HG03108 (cell line): ENCODE results near the gene ALDH6A1.

Source experiments
- ATAC-seq: cut with Tn5 transposase; IDR thresholded peaks from one replicate; pipeline ENCODE4 v1.9.1; 2021; ENCODE audit warnings: moderate library complexity; ENCODE audit not compliant: unreplicated experiment

ALDH6A1 gene

DNA sequence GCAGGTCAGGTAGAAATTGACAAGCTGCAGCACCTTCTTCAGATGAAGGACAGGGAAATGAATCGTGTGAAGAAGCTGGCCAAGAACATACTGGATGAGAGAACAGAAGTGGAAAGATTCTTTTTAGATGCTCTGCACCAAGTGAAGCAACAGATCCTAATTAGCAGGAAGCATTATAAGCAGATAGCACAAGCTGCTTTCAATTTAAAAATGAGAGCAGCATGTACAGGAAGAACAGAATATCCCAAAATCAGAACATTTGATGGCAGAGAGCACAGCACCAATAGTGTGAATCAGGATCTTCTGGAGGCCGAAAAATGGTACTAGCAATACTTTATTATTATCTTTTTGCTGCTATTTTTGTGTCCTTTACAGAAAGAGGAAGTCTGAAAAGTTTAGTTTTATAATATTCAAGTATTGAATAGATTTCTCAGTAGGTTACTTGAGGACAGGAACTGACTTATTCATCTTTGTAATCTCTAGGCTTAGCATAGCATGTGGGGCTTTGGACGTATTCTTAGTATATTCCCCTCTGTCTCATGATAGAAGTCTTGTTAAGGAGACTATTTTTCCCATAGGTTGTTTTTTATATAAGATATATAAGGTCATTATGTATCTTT lies 34.3 kb downstream of the ALDH6A1 start:
- ATAC-seq, result no peak

- ATAC-seq, result no peak
Measured at GRCh38 chr14:74048281-74048680, 36.0 kb downstream of the ALDH6A1 start.

GRCh38 chr14:74045522-74045921 lies 38.7 kb downstream of the ALDH6A1 start:
- no peak for ATAC-seq

DNA sequence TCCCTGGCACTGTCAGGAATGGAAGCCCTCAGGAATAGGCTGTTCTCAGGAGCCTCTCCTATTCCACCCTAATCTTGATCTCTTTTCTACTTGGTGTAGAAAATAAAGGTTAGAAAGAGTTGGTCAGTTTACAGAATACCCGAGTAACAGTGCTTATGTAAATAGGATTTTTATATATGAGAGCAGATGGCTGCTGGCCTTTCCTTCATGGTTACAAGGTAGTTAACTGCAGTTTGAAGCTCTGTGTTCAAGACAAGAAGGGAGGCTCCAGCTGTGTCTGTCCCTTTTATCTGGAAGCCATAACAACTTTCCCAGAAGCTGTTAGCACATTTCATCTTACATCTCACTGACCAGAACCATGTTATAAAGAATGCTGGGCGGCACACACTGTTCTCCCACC lies 42.0 kb downstream of the ALDH6A1 start:
- no peak for ATAC-seq

DNA sequence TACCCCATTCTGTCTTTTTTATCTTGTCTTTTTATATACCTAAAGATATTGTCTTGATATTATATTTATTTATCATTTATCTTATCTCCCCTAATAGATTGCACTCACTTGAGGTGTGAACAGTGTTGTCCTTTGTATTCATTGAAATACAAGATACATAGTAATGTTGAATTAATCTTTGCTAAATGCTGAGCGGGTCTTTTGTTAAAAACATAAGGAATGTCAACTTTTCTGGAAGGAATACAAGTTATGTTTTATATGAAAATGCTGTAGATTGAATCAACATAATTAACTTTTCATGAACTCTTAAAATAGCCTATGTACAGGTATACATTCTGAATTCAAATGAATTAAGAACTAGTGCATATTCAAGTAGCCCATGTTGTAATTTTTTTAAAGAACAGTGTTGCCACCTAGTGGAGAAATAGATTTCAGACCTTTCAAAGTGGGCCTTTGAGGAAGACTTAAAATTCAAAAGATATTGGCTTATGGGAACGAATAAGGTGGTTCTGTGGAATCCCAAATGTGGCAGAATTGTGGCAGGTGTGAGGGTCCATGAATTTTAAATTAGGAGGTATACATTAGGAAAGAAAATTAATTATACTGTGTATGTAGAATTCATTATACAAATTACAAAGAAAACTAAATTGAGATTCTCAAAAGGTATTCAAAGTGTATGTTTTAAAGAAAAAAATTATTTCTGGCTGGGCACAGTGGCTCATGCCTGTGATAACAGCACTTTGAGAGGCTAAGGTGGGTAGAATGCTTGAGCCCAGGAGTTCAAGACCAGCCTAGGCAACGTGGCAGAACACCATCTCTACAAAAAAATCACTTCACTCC lies 46.0 kb downstream of the ALDH6A1 start:
- no peak for ATAC-seq

DNA sequence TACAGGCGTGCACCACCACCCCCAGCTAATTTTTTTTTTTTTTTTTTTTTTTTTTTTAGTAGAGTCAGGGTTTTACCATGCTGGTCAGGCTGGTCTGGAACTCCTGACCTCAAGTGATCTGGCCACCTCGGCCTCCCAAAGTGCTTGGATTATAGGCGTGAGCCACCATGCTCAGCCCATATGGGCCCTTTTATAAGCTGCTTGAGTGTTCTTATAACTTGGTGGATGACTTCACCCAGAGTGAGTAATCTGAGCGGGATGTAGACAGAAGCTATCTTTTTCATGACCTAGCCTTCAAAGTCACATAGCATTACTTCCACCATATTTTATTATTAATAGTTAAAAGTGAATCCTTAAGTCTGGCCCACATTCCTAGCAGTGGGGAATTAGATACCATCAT lies 48.7 kb downstream of the ALDH6A1 start:
- ATAC-seq, result no peak

DNA sequence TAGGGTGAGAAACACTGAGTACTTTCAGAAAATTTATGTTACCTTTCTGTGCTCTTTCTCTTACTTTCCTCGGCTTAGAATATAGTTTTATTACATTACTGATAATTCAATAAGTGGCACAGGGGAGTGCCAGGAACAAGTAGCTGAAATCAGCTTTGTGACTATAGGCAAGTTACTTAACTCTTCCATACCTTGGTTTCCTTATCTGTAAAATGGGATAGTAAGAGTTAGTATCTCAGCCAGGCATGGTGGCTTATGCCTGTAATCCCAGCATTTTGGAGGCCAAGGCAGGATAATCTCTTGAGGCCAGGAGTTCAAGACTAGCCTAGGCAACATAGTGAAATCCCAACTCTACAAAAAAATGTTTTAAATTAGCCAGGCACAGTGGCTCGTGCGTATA lies 49.7 kb downstream of the ALDH6A1 start:
- no peak for ATAC-seq

GRCh38 chr14:74029136-74029535 lies 55.1 kb downstream of the ALDH6A1 start:
- no peak for ATAC-seq

- no peak for ATAC-seq
Measured at GRCh38 chr14:74022346-74022745, 61.9 kb downstream of the ALDH6A1 start.

GRCh38 chr14:74019408-74020137 lies 64.7 kb downstream of the ALDH6A1 start:
- no peak for ATAC-seq

DNA sequence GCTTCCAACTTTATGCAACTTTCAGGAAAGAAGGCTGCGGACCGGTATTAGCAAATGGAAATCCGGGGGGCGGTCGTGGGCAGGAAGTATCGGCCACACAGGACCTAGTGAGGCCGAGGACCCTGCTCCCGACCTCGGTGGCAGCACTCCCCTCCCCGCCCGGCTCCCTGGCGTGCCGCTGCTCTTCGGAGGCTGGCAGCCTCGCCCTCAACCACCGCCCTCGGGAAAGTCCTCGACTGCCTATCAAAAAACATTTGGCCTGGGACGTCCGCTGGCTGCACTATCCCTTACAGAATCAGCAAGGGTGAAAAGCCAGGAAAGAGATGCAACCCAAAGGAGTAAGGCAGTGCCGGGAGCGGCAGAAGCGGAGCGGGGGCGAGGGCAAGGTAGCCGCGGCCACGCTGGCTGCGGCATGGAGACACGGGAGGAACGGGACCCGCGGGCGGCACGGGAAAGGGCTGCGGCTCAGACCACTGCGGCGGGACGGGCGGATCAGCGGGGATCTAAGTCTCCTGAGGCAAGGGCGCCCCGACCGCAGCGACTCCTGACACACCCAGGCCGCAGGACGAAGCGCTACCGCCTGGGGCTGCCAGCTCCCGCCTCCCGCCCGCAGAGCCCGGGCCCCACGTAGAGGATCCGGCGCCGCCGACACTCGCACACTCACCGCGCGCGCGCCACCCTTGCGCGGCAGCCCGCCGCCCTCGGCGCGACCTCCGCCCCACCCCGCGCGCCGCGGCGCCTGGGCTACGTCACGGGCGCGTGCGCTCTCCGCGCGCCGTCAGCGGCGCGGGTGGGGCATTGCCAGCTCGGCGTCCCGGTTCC lies 65.5 kb downstream of the ALDH6A1 start, which contains the start of the genes BBOF1 and ENTPD5:
TSS of gene BBOF1 (plus strand) at position 764 of the 822 bp plus-strand sequence. CDS start 130 bp downstream, outside the sequence.
TSS of gene ENTPD5 (minus strand) at position 703 of the 822 bp plus-strand sequence. CDS start 31,186 bp downstream, outside the sequence.
- peak; percentile 84 for ATAC-seq

DNA sequence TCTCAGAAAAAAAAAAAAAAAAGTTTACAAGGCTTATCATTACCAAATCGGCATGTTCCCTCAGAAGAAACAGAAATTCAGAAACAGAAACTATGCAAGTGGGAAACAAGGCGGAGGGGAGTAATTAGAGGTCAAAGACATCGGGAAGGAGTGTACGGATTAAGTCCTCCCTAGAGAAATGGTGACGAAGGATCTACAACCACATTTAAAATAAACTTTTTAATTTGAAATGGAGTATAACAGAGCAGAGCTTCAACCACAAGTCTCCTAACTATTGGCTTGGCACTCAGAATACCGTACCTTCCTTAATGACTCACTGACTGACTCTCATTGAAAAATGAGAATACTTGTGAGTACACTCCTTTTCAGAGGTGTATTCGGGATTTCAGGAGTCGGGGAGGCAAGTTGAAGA lies 66.1 kb downstream of the ALDH6A1 start:
- ATAC-seq, result peak; percentile 14

DNA sequence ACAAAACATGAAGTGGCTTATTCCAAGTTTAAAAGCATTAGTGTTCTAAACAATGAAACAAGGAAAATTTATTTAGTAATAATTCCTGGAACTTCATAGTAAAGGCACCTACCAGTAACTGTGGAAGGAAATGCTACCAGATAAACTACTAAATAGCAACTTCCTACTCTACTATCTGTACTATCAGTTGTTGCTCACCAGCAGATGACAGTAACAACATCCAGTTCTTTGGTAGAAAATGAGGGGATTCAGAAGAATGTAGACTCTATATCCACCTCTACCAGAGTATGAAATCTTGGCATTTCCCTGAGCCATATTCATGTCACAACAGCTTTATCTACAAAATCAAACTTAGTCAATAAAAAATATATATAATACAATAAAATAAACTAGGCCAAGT lies 68.3 kb downstream of the ALDH6A1 start:
- no peak for ATAC-seq

DNA sequence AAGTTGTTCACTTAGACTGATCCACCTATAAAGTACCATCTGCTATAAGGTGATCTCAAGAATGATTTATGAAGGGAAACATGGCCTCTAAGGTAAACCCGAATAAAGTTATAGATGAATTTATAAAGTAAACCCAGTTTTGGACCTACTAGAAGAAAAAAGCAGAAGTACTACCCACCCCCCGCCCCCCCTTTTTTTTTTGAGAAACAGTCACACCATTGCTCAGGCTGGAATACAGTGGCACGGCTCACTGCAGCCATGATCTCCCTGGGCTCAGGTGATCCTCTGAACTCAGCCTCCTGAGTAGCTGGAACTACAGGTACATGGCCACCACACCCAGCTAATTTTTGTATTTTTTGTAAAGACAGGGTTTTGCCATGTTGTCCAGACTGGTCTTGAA lies 69.1 kb downstream of the ALDH6A1 start:
- no peak for ATAC-seq

GRCh38 chr14:74014299-74014698 lies 70.0 kb downstream of the ALDH6A1 start:
- no peak for ATAC-seq

GRCh38 chr14:74008843-74009499 lies 75.3 kb downstream of the ALDH6A1 start:
- ATAC-seq, result no peak
